ENCODE data around the gene CHRND. TPM values are rescaled to one million over a fixed set of nuclear protein-coding genes. Genes with fewer than 3 reads are reported as not detected.

Gene CHRND
- total RNA-seq, 2 experiments from 2014 or later, result not detected

- ChIA-PET POLR2A (no interaction called here), CTCF (interaction anchor here (1.6 kb wide), 1 partner anchor 32 kb away, joined by 4 read pairs; no protein-coding TSS in a partner anchor)
- intact Hi-C loops (cut with micrococcal nuclease), result no loop called here
- ATAC-seq (no peak), DNase-seq (no peak)
- H3K27ac Mint-ChIP-seq, result no peak overlapping the region
- no peaks in the 10 kb centered on the region for H3K9me3 Mint-ChIP-seq
- no peaks in the 10 kb centered on the region for H3K4me1 Mint-ChIP-seq (ENCODE audit: low read depth)
- TF ChIP-seq, protein P1, sequence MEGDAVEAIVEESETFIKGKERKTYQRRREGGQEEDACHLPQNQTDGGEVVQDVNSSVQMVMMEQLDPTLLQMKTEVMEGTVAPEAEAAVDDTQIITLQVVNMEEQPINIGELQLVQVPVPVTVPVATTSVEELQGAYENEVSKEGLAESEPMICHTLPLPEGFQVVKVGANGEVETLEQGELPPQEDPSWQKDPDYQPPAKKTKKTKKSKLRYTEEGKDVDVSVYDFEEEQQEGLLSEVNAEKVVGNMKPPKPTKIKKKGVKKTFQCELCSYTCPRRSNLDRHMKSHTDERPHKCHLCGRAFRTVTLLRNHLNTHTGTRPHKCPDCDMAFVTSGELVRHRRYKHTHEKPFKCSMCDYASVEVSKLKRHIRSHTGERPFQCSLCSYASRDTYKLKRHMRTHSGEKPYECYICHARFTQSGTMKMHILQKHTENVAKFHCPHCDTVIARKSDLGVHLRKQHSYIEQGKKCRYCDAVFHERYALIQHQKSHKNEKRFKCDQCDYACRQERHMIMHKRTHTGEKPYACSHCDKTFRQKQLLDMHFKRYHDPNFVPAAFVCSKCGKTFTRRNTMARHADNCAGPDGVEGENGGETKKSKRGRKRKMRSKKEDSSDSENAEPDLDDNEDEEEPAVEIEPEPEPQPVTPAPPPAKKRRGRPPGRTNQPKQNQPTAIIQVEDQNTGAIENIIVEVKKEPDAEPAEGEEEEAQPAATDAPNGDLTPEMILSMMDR (IDR thresholded peaks at IDR 0.05), result no peak
- no peak overlapping the region for H3K4me3 Mint-ChIP-seq
- H3K27me3 Mint-ChIP-seq, result peaks cover 9% of the 10 kb centered on the region
- no peaks in the 10 kb centered on the region for H3K36me3 Mint-ChIP-seq (ENCODE audit: low read depth)
Observed at GRCh38 chr2:232479341-232480200, 46.4 kb upstream of the CHRND start.

GRCh38 chr2:232480201-232481190 is 45.5 kb upstream of the CHRND start:
- CTCF ChIA-PET, result interaction anchor here (1.6 kb wide), 1 partner anchor 33 kb away, joined by 4 read pairs; no protein-coding TSS in a partner anchor
- no peaks in the 10 kb centered on the region for H3K9me3 Mint-ChIP-seq
- no peaks in the 10 kb centered on the region for H3K36me3 Mint-ChIP-seq (ENCODE audit: low read depth)
- H3K27ac Mint-ChIP-seq, result no peak overlapping the region
- no peak for ATAC-seq
- no peak overlapping the region for H3K4me3 Mint-ChIP-seq
- POLR2A ChIA-PET, result no interaction called here
- DNase-seq, result no peak
- peaks cover 17% of the 10 kb centered on the region for H3K27me3 Mint-ChIP-seq
- TF ChIP-seq, protein P1 (IDR thresholded peaks at IDR 0.05), result no peak
- H3K4me1 Mint-ChIP-seq (ENCODE audit: low read depth), result peaks cover 5% of the 10 kb centered on the region
- intact Hi-C loops (cut with micrococcal nuclease), result no loop called here

GRCh38 chr2:232481322-232482140 is 44.4 kb upstream of the CHRND start:
- no peak overlapping the region for H3K27ac Mint-ChIP-seq
- H3K4me1 Mint-ChIP-seq (ENCODE audit: low read depth), result peaks cover 5% of the 10 kb centered on the region
- DNase-seq, result no peak
- H3K4me3 Mint-ChIP-seq, result no peak overlapping the region
- no peaks in the 10 kb centered on the region for H3K9me3 Mint-ChIP-seq
- CTCF ChIA-PET, result interaction anchor here (1.1 kb wide), 1 partner anchor 42 kb away, joined by 3 read pairs; no protein-coding TSS in a partner anchor
- H3K27me3 Mint-ChIP-seq, result peaks cover 17% of the 10 kb centered on the region
- POLR2A ChIA-PET, result no interaction called here
- intact Hi-C loops (cut with micrococcal nuclease), result no loop called here
- TF ChIP-seq, protein P1 (IDR thresholded peaks at IDR 0.05), result no peak
- H3K36me3 Mint-ChIP-seq (ENCODE audit: low read depth), result no peaks in the 10 kb centered on the region
- no peak for ATAC-seq

DNA sequence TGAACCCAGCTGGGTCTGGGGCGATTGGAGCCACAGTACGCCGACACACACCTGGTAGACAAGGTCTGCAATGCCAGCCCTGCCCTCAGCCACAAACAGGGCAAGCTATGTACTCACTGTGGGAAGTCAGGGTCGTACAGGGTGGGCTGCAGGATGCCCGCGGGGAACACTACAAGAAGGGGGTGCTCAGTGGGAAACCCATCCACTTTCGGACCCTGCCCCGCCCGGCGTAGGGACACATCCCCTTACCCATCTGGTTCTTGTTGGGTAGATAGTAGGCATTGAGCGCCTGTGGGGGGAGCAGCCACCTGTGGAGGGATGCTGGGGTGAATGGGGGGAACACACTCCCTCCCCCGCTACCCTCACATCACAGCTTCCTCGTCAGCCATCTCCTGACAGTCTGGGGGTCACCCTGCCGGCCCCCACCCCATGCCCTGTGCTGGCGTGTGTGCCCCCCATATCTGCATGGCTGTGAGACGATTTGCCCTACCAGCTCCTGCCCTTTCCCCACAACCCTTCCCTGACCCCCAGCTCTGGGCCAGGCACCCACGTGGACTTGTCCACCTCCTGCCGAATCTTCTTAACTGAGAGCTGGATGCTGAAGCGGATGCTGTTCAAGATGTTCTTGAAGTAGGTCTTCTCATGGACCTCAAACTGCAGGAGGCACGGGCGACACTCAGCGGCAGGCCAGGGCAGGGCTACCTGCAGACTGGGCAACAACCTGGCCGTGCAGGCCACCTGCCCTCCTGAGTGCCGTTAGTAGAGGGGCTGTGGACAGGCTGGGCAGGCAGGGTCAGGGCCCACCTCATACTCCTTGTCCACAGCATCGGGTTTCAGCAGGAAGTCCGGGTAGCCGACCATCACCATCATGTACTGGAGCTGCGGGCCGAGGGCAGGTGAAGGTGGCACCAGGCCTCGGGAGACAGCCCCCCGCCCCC is 43.4 kb upstream of the CHRND start:
- DNase-seq (no peak), ATAC-seq (no peak)
- CTCF ChIA-PET, result interaction anchor here (1.1 kb wide), 1 partner anchor 41 kb away, joined by 3 read pairs; no protein-coding TSS in a partner anchor
- peaks cover 5% of the 10 kb centered on the region for H3K4me1 Mint-ChIP-seq (ENCODE audit: low read depth)
- intact Hi-C loops (cut with micrococcal nuclease), result no loop called here
- no peaks in the 10 kb centered on the region for H3K9me3 Mint-ChIP-seq
- no peak overlapping the region for H3K4me3 Mint-ChIP-seq
- POLR2A ChIA-PET, result no interaction called here
- H3K27ac Mint-ChIP-seq, result no peak overlapping the region
- TF ChIP-seq, protein P1 (IDR thresholded peaks at IDR 0.05), result no peak
- H3K36me3 Mint-ChIP-seq (ENCODE audit: low read depth), result no peaks in the 10 kb centered on the region
- H3K27me3 Mint-ChIP-seq, result peaks cover 20% of the 10 kb centered on the region
